Frontal cortex (tissue), 4 donors: Measurements from ENCODE around the gene LPCAT1. TPM values are rescaled to one million over a fixed set of nuclear protein-coding genes. Genes with fewer than 3 reads are reported as not detected.
"Not testable (repeated sequence)": the region's sequence is repeated elsewhere in the genome, so short reads cannot be mapped to it uniquely, and the experiment has no call there.

ENCODE experiments used
- DNase-seq, 2 donors: peaks; one replicate each; pipeline ENCODE4 v3.0.0; 2012; ENCODE audit warnings: low spot score in 2 of 2
- FAIRE-seq: peaks from 2 replicates; lab custom pipeline; 2012; peaks lifted over from hg19 to GRCh38; lab: Jason Lieb, UNC
- total RNA-seq: library from RNA; depleted of rRNA; stranded (reverse); fragments of >200 nt; gene quantifications from one replicate; pipeline ENCODE4 v1.2.3, GENCODE V29; 2014
- donor health status: control.
- donor health status: control.
- donor health status: control.

LPCAT1 gene
- total RNA-seq, 1 donor from 2014 or later: 127 TPM

DNA sequence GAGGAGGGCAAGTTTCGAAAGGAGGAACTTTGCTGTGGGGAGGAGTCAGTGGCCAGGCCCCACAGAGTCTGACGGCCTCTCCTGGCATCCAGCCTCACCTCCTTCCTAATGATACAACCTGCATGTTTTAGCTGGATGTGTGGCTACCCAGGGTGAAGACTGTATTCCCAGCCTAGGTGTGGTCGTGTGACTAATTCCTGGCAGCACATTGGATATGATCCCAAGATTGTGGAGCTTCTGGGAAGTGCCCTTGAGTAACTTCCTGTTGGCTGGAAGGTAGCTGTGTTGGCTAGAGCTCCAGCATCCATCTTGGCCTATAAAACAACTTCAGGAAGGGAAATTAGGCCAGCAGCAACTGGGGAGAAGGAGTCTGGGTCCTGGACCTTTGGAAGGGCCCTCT lies 19.0 kb upstream of the LPCAT1 start:
- no peak for FAIRE-seq
- DNase-seq: no peak

DNA sequence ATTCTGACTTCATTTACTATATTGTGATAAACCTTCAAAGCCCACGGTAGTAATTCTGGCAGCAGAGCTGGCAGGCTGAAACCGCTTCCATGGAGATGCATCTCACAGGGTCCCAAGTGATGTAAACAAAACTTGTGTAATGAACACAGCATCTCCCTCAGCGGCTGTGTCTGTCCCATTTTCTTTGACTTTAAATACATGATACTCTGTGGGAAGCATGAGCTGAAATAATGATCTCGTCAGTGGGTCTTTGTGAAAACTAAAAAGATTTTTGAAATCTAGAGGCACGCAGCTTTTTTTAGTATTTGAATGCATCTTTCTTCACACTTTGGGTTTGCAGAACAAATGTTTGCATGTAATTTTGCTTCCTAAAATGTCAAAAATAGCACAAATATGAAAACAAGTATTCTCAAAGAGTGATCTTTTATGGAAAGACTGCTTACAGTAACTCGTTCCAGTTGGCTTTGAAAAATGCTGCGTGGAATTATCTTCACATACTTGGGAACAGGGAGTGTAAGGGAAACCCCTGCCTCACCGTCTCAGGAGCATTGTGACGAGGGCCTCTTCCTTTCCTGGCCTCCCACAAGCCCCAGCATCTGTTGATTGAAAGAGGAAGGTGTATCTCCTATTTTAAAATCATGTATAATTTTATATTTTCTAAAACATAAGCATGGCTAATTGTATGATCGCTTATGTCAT lies 18.1 kb upstream of the LPCAT1 start:
- no peak for FAIRE-seq
- no peak for DNase-seq

DNA sequence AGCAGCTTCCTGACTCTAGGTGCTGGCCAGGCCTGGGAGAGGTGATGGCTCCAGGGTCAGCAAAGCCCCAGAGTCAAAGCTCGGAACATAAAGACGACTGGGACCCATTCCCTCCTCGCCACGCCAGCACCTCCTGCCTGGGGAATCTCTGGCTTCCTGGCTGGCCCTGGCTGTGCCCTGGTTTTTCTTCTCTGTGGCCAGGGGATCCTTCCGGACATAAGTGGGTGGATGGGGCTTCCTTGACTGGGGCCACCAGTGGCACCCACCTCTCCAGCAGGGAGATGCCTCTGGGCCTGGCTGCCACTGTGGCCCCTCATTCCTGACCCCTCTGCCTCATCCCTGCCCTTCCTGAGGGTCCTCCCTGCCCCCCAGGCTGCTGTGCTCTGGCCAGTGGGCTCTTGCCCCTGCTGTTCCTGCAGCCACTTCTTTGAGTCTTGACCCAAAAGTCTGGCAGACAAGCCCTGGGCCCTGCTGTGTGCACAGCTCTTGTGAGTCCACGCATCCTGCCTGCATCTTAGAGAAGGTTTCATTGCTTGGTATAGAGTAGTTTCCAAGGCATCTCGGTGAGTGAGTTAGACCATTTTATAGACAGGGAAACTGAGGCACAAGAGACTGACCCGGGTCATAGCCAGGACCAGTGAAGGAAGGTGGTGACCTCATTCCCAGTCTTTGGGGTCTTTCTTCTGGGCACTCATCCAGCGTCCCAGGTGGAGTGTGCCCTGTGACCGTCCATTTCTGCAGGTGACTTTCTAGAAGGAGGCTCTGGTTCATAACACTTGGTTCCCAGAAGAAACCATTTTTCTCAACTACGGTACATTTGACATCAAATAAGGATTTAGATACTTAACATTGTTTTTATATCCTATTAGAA lies 17.3 kb upstream of the LPCAT1 start:
- FAIRE-seq (no peak), DNase-seq (no peak)

DNA sequence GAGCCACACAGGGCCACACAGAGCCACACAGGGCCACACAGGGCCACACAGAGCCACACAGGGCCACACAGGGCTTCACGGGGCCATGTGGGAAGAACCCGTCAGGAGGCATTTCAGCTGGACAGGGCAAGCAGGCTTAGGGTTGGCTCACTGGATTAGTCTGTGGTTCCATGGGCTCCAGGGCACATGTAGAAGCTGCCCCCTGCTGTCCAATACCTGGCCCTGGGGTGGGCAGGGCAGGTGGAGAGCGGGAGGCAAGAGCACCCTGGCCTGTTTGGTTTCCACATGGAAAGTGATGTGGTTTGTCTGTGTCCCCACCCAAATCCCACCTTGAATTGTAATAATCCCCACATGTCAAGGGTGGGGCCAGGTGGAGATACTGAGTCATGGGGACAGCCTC lies 16.4 kb upstream of the LPCAT1 start:
- no peak for DNase-seq

DNA sequence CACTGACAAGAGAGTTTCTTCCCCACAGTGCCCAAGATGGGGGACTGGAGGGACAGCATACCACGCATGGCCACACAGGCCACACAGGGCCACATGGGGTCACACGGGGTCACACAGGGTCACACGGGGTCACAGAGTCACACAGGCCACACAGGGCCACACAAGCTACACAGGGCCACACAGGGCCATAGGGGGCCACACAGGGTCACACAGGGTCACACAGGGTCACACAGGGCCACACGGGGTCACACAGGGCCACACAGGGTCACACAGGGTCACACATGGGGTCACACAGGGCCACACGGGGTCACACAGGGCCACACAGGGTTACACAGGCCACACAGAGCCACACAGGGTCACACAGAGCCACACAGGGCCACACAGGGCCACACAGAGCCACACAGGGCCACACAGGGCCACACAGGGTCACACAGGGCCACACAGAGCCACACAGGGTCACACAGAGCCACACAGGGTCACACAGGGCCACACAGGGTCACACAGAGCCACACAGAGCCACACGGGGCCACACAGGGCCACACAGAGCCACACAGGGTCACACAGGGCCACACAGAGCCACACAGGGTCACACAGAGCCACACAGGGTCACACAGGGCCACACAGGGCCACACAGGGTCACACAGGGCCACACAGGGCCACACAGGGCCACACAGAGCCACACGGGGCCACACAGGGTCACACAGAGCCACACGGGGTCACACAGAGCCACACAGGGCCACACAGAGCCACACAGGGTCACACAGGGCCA lies 15.8 kb upstream of the LPCAT1 start:
- DNase-seq: not testable (repeated sequence)

More for the DNA sequence above, 16.4 kb upstream of the LPCAT1 start:
- FAIRE-seq: no peak

DNA sequence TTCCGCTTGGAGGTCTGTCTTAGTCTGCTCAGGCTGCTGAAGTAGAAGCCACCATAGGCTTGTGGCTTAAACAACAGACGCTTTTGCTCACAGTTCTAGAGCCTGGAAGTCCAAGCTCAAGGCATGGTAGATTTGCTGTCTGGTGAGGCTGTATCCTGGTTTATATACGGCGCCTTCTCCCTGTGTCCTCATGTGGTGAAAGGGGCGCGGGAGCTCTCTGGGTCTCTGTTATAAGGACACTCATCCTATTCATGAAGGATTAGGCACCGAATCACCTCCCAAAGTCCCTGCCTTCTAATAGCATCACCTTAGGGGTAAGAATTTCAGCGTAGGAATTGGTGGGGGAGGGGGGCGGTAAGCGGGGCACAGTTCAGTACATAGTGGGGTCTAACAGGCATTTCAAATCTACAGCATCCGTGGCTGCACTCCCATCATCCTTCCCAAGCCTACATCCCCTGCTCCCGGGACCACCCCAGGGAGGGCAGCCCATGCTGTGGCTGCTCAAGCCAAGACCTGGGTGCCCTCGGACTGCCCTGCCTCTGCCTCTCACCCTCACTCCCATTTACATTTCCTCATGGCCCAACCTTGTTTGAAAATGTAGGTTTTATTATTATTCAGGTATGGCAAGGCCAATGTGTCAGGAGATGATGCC lies 15.1 kb upstream of the LPCAT1 start:
- FAIRE-seq (no peak), DNase-seq (no peak)

More for the DNA sequence above, 15.8 kb upstream of the LPCAT1 start:
- not testable (repeated sequence) for FAIRE-seq

- no peak for DNase-seq
- no peak for FAIRE-seq
These were observed 14.5 kb upstream of the LPCAT1 start for GRCh38 chr5:1538276-1538675.

- FAIRE-seq: no peak
These were observed 13.9 kb upstream of the LPCAT1 start for GRCh38 chr5:1537603-1538154.

GRCh38 chr5:1536871-1537602 lies 13.3 kb upstream of the LPCAT1 start:
- no peak for DNase-seq
- FAIRE-seq: no peak

More at GRCh38 chr5:1537603-1538154, 13.9 kb upstream of the LPCAT1 start:
- DNase-seq: no peak

- FAIRE-seq (no peak), DNase-seq (no peak)
These were observed 12.6 kb upstream of the LPCAT1 start for GRCh38 chr5:1536322-1536845.

GRCh38 chr5:1535646-1536045 lies 11.9 kb upstream of the LPCAT1 start:
- FAIRE-seq (no peak), DNase-seq (no peak)

DNA sequence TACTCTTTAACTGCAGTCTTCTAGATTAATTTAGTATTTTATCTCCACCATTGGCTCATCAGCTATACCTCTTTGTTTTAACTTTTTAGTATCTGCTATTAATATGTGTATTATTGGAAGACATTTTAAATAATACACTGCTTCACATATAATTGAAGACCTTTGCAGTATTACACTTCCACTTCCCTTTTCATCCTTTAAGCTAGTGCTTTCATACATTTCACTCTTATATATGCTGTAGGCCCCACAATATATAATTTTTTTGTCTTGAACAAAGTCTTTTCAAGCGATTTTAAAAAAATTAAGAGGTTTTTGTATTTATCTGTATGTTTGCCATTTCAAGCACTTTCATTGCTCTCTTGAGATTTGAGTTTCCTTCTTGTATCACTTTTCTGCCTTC lies 8.6 kb upstream of the LPCAT1 start:
- FAIRE-seq (no peak), DNase-seq (no peak)

DNA sequence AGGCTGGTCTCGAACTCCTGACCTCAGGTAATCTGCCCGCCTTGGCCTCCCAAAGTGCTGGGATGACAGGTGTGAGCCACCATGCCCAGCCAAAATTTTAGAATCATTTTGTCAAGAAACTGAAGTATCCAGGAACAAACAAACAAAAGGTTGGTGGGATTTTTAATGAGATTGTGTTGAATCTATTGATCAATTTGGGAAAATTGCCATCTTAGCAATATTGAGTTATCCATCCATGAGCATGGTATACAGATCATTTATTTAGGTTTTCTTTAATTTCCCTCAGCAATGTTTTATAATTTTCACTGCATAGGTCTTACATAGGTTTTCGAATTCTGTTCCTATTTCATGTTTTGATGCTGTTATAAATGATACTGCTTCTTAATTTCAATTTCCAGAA lies 5.7 kb upstream of the LPCAT1 start:
- FAIRE-seq (no peak), DNase-seq (no peak)

DNA sequence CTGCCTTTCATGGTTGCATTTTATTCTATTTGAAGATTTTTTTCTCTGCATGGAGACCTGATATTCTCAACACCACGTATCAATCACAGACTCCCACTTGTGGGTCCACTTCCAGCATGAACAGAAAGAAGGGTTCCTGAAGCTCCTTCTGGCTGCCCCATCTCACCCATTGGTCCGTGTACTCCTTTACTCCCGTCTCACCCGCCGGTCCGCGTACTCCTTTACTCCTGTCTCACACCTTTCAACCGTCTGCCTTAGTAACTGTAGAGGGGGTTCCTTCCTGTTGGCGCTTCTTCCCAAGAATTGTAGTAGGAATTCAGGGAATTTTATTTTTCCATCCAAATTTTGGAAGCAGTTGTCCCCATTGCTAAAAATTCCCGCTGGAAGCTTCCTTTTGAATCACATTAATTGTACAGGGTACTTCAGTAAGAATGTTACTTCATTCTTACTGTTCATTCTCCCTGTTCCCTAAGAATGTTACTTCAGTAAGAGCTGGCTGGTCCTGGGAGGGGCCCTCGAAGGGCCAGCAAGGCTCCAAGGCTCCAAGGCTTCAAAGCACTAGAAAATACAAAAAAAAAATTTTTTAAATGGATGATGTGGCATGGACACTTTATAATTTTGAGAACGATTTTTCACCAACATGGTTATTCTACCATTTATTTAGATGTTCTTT lies 3.9 kb upstream of the LPCAT1 start:
- DNase-seq (no peak), FAIRE-seq (no peak)

DNA sequence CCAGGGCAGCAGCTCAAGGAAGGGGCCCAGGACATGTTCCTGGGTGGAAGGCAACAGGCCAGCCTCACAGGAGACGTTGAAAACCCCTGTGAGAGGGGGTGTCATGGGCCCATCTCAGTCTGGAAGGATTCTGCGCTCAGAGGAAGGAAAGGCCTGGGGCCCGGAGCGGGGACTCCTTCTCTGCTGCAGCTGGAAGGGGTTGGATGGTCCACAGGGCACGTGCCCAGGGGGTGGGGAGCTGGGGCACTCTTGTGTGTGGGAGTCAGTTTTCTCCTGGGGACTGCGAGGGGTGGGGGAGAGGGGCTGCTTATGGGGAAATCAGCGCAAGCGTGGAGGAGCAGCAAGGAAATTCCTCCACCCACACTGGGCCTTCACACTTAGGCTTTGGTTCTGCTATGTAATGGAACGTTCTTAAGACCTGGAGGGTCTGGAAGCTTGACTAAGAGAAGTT lies 2.9 kb upstream of the LPCAT1 start:
- DNase-seq (no peak), FAIRE-seq (no peak)

DNA sequence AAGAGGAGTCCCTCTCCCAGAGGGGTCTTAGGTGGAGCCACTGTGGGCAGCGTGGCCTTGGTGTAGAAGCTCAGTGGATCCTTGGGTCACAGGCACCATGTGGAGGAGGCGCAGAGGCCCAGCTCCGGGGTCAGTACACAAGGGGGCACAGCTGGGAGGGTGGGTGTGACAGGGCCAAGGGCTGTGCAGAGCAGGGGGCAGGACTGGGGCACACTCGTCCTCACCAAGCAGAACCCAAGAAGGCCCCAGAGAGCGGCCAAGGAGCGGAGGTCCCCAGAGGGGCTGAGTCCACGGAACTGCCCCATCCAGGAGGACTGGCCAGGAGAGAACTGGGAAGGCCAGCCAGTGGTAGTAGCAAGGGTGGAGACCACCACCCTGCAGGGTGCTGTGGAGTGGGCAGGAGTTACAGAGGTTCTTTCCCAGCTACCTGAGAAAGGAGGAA lies 2.5 kb upstream of the LPCAT1 start:
- DNase-seq: no peak
- FAIRE-seq: no peak

DNA sequence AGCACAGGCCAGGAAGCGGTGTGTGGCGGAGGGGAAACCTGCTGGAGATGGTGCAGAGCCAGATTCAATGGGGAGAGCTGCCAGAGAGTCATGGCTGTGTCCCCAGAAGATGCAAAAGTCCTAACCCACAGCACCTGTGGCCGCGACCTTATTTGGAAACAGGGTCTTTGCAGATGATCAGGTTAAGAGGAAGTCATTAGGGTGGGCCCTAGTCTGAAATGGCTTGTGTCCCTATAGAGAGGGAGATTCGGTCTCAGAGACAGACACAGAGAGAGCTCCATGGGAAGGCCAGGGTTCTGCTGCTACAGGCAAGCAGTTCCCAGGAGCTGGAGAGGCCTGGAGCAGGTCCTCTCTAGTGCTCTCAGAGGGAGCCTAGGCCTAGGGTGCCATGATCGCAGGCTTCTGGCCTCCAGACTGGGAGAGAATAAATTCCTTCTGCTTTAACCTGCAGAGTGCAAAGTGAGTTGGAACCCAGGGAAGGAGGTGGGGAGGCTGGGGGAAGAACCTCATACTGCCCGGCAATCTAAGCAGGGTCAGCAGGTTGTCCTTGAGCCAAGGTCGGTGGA lies 1.9 kb upstream of the LPCAT1 start:
- FAIRE-seq (no peak), DNase-seq (no peak)
